GM12864 (cell line): ENCODE measurements around the gene C5AR2.
"Not testable (repeated sequence)": the region's sequence is repeated elsewhere in the genome, so short reads cannot be mapped to it uniquely, and the experiment has no call there.

Source experiments
- DNase-seq: peaks from one replicate; pipeline ENCODE4 v3.0.0-alpha.2; 2011; ENCODE audit warnings: low read depth
- H3K4me3 ChIP-seq: 2 replicates; pipeline ENCODE4 v1.5.1; 2011; ENCODE audit warnings: mild to moderate bottlenecking, low read depth, low read length, control low read depth
- TF ChIP-seq, protein P1 (sequence below): IDR thresholded peaks from 2 replicates; pipeline ENCODE4 v1.5.1; 2011; ENCODE audit warnings: low read depth, mild to moderate bottlenecking, moderate library complexity, low read length, control low read depth, inconsistent platforms; ENCODE audit errors: missing control alignments

Gene C5AR2

GRCh38 chr19:47379381-47379938, 47.5 kb downstream of the C5AR2 start:
- DNase-seq, result no peak
- H3K4me3 ChIP-seq, result no peak overlapping the region
- TF ChIP-seq, protein P1, sequence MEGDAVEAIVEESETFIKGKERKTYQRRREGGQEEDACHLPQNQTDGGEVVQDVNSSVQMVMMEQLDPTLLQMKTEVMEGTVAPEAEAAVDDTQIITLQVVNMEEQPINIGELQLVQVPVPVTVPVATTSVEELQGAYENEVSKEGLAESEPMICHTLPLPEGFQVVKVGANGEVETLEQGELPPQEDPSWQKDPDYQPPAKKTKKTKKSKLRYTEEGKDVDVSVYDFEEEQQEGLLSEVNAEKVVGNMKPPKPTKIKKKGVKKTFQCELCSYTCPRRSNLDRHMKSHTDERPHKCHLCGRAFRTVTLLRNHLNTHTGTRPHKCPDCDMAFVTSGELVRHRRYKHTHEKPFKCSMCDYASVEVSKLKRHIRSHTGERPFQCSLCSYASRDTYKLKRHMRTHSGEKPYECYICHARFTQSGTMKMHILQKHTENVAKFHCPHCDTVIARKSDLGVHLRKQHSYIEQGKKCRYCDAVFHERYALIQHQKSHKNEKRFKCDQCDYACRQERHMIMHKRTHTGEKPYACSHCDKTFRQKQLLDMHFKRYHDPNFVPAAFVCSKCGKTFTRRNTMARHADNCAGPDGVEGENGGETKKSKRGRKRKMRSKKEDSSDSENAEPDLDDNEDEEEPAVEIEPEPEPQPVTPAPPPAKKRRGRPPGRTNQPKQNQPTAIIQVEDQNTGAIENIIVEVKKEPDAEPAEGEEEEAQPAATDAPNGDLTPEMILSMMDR, result no peak

DNA sequence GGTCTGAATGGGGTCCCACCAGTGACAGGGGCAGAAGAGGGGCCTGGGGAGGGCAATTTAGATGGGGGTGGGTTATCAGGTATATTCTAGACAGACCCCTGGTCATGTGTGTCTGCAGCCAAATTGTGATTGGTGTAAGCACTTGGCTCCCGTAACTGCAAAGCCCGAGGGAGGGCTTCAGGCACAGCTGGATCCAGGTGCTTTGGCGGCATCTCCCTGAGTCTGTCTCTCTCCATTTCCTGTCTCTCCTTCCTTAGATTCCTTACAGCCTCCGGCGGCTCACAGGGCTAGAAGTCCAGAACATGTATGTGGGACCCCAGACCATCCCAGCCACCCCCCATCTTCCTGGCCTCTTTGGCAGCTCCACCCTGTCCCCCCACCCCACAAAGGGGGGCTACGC, 48.6 kb downstream of the C5AR2 start:
- no peak for DNase-seq
- no peak overlapping the region for H3K4me3 ChIP-seq
- TF ChIP-seq, protein P1, result no peak

DNA sequence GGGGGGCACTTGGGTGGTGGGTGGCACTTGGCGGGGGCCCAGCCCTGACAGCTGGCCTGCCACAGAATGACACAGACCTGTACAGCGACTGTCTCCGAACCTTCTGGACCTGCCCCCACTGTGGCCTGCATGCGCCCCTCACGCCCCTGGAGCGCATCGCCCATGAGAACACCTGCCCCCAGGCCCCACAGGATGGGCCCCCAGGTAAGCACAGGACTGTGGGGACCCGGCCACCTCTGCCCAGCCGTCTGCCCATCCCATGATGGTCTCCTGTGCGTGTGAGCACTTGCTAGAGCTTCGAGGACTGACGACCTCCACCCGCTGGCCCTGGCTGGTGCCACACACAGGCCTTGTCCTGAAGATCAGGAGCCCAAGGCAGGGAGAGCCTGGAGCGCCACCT, 49.1 kb downstream of the C5AR2 start:
- no peak for DNase-seq
- TF ChIP-seq, protein P1, result no peak
- H3K4me3 ChIP-seq, result no peak overlapping the region

- no peak overlapping the region for H3K4me3 ChIP-seq
- TF ChIP-seq, protein P1, result no peak
- DNase-seq, result no peak
Measured at GRCh38 chr19:47381653-47382279, 49.8 kb downstream of the C5AR2 start.

DNA sequence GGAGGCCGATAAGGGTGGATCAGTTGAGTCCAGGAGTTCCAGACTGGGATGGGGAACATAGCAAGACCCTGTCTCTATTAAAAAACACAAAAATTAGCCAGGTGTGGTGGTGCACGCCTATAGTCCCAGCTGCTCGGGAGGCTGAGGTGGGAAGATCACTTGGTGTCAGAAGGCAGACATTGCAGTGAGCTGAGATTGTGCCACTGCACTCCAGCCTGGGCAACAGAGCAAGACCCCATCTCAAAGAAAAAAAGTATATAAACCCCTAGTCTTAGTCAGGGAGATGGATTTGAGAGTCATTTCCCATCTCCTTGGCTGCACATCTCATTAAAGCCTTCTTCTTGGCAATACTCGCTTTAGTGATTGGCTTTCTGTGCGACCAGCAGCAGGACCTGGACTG, 51.9 kb downstream of the C5AR2 start:
- not testable (repeated sequence) for H3K4me3 ChIP-seq, DNase-seq

DNA sequence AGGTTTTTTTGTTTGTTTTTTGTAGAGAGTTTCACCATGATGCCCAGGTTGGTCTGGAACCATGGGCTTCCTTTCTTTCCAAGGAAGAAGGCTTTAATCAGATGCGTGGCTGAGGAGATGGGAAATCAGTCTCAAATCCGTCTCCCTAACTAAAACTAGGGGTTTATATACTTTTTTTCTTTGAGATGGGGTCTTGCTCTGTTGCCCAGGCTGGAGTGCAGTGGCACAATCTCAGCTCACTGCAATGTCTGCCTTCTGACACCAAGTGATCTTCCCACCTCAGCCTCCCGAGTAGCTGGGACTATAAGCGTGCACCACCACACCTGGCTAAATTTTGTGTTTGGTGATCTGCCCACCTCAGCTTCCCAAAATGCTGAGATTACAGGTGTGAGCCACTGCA, 52.6 kb downstream of the C5AR2 start:
- DNase-seq, H3K4me3 ChIP-seq: not testable (repeated sequence)

GRCh38 chr19:47386582-47386981, 54.6 kb downstream of the C5AR2 start:
- not testable (repeated sequence) for H3K4me3 ChIP-seq, DNase-seq

GRCh38 chr19:47387623-47388022, 55.6 kb downstream of the C5AR2 start:
- not testable (repeated sequence) for DNase-seq, H3K4me3 ChIP-seq

DNA sequence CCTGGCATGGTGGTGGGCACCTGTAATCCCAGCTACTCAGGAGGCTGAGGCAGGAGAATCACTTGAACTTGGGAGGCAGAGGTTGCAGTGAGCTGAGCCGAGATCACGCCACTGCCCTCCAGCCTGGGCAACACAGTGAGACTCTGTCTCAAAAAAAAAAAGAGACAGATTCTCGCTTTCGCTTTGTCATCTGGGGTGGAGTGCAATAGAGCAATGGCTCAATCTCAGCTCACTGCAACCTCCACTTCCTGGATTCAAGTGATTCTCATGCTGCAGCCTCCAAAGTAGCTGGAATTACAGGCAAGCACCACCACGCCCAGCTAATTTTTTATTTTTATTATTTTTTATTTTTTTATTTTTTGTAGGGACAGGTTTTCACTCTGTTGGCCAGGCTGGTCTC, 56.7 kb downstream of the C5AR2 start:
- DNase-seq, H3K4me3 ChIP-seq: not testable (repeated sequence)

DNA sequence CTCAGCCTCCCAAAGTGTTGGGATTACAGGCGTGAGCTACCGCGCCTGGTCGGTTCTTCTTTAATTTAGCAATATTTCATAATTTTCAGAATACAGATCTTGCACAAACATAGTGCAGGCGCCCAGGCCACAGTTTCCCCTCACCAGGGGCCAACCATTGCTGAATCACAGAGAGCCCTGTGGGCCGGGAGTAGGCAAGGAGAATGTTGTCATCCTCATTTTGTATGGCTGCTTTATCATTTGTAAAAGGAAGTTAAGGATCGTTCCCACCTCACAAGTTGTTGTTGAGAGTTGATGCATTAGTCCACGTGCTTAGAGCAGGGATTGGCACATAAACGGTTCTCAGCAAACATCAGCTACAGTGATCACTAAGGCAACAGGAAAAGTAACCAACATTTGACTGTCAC, 57.2 kb downstream of the C5AR2 start:
- DNase-seq, result no peak
- H3K4me3 ChIP-seq, result no peak overlapping the region
- TF ChIP-seq, protein P1, result no peak
